Measurements from ENCODE around the gene CDH22.

DNA sequence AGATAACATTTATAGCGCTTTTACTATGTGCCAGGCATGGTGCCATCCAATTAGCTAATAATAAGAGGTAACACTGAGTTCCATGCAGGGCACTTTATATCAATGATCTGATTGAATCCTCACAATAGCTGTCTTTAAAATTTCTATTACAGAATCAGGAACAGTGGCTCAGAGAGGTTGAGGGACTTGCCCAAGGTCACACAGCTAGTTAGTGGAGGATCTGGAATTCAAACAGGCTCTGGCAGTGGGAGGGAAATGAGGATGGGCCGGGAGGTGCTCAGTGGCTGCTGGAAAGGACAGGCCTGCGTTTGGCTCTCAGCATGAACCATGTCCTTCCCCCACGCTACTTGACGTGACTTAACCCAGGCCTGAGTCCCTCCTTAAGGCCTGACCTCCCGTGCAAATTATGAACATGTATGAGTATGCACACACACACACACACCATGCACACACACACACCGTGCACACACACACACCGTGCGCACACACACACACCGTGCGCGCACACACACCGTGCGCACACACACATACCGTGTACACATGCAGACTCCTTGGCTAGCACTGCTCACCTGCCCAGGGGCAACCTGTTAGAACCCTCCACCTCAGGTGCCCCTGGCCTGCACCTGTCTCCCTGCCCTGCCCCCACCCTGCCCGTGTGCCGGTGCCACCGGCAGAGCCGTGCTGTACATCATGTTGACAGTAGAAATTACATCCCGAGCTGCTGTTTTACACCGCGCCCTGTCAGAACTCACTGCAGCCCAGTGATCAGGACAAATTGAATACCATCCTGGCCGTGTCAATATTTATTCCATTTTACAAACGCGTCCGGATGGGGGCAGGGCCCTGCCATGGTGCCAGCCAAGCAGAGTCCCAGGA, 43.7 kb downstream of the CDH22 start:
- no peak for TF ChIP-seq CTCF (conservative IDR thresholded peaks at IDR 0.05)
- no peak for TF ChIP-seq ZFX (IDR thresholded peaks at IDR 0.05)

All from C4-2B (cell line).